ENCODE results near the gene HOXB1.
A peak's percentile ranks its signal among the peaks of the same experiment; 100 is the strongest.
"Not testable (repeated sequence)": the region's sequence is repeated elsewhere in the genome, so short reads cannot be mapped to it uniquely, and the experiment has no call there.

The HOXB1 gene

GRCh38 chr17:48492401-48493298, 38.2 kb downstream of the HOXB1 start:
- DNase-seq = no peak

DNA sequence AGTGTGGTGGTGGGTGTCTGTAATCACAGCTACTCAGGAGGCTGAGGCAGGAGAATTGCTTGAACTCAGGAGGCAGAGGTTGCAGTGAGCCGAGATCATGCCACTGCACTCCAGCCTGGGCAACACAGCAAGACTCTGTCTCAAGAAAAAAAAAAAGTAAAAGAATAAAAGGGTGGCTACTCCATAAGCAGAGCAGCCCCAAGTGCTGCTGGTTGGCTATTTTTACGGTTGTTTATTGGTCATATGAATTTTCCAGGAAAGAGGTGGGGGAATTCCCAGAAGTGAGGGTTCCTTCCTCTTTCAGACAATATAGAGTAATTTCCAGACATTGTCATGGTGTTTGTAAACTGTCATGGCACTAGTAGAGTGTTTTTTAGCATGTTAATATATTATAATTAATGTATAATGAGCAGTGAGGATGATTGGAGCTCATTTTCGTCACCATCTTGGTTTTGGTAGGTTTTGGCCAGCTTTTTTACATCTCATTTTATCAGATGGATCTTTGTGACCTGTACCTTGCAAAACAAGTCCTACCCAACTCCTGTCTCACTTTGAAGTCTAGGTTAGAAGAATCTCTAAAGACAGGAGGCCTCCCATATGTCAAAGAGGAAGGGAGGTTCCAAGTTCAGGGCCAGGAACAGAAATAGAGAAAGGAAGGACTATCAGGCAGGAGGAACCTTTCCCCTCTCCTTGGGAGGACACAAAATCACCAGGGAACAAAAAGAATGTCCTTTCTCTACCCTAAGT, 39.1 kb downstream of the HOXB1 start:
- no peak for DNase-seq

DNA sequence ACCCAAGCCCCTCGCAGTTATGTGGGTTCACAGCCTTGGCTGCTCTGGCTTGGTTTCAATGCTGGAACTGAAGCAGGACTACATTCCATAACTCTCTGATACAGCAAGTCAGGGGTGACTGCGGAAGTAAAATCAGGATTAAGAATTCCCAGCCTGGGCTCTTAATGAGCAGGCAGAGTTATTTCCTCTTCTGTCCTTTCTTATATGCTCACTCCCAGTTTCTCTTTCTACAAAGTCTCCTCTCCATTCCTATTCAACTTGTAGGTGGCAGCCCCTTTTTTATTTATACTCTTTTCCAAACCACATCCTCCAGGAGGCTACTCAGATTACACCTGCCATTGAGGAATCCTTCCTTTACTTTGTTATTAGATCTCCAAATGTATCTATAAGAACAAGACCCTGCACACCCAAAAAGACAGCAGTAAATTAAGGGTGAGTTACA, 40.3 kb downstream of the HOXB1 start:
- DNase-seq = no peak

DNA sequence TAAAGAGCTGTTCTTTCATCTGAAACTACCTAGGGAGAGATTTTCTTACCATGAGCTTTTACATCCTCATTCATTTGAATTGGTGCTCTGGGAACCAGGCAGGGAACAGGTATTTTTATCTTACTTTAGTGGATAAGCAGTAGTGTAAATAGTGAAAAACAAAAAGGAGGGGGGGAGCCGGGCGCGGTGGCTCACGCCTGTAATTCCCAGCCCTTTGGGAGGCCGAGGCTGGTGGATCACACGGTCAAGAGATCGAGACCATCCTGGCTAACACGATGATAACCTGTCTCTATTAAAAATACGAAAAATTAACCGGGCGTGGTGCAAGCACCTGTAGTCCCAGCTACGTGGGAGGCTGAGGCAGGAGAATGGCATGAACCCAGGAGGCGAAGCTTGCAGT, 41.0 kb downstream of the HOXB1 start:
- DNase-seq = no peak

DNA sequence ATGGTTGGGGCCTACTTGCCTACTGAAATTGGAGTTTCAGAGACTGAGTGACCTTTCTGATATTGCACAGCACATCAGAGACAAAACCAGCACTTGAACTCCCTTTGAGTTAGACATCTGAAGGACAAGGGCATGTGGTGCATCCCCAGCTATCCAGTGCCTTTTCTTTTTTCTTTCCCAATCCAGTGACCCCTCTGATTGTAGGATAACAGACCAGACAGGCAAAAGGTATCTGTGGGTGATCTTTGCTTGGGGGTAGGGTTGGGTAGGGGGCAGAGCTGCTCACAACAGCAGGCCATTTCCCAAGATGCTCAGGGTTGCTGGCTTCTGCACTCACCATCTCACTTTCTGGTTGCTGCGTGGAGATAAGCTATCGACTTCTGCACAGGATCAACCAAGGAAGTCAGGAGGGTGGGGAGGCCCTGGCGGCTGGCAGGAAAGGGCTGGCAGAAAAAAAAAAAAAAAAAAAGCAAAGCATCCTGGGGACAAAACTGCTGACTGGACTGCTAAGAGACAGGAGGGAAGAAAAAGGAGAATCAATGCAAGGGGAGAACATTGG, 42.2 kb downstream of the HOXB1 start:
- DNase-seq = no peak

GRCh38 chr17:48487221-48487620, 43.6 kb downstream of the HOXB1 start:
- DNase-seq = no peak

DNA sequence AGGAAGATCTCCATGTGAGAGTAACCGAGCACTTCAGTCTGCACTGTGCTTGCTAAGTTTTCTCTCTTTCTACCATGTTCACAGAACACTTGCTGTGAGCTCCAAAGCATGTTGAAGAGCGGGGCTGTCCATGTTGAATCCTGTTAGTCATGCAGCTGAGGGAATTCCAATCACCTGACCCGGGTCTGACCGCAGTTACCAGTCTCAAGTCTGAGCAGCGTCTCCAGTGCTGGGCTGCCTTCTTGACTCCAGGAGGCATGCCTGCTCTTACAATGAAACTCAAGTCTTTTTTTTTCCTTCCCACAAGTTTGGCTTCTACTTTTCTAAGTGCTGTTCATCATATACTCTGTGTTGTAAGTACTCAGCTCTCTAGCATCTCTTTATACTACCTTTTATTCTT, 44.3 kb downstream of the HOXB1 start:
- no peak for DNase-seq

DNA sequence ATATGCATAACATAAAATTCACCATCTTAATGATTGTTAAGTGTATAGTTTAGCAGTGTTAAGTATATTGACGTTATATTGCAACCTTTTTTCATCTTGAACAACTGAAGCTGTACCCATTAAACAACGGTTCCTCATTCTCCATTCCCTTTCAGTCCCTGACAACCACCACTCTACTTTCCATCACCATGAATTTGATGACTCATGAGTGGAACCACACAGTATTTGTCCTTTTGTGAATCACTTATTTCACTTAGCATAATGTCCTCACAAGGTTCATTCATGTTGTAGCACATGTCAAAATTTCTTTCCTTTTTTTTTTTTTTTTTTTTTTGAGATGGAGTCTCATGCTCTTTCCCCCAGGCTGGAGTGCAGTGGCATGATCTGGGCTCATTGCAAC, 46.0 kb downstream of the HOXB1 start:
- no peak for DNase-seq

DNA sequence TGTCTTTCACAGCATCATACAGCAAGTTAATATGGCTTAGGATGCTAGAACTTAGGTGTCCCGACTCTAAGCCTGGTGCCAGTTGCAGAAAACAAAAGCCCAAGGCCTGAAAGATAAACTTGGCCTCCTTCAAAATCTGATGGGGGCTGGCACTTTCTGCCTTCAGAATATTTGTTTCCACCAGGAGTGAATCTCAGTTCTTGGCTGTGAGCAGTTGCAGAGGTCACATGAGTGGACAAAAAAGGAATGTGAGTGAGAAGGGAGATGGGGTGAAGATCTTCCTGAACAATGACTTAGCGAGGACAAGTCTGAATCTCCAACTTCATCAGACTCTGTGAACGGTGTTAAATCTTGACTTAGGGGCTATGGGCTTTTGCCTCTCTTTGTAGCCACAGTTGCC, 46.6 kb downstream of the HOXB1 start:
- no peak for DNase-seq

GRCh38 chr17:48483471-48484131, 47.2 kb downstream of the HOXB1 start:
- DNase-seq = peak; percentile 36

- no peak for DNase-seq
Observed at GRCh38 chr17:48483004-48483403, 47.8 kb downstream of the HOXB1 start.

DNA sequence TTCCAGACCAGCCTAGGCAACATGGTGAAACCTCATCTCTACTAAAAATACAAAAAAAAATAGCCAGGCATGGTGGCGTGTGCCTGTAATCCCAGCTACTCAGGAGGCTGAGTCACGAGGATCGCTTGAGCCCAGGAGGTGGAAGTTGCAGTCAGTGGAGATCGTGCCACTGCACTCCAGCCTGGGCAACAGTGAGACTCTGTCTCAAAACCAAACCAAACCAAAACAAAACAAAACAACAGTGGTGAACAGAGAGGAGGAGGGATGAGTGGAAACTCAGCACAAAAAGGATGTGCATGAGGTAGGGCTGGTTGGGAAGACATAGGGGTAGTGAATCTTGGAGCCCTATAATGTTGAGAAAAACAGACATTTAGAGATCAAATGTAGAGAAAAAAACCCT, 48.5 kb downstream of the HOXB1 start:
- not testable (repeated sequence) for DNase-seq

DNA sequence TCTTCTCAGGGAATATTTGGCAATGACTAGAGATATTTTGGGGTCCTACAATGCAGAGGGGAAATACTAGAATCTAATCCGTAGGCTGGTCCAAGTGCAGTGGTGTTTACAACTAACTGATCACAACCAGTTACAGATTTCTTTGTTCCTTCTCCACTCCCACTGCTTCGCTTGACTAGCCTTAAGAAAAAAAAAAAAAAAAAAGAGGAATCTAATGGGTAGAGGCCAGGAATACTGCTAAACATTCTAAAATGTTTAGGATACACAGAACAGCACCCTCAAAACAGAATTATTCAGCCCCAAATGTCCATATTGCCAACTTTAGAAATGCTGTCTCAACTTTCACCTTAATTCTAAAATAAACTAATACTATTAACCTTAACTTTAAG, 51.8 kb downstream of the HOXB1 start:
- DNase-seq = no peak

Data from KG1 (cell line).